ENCODE measurements around the gene TNFSF12.

DNA sequence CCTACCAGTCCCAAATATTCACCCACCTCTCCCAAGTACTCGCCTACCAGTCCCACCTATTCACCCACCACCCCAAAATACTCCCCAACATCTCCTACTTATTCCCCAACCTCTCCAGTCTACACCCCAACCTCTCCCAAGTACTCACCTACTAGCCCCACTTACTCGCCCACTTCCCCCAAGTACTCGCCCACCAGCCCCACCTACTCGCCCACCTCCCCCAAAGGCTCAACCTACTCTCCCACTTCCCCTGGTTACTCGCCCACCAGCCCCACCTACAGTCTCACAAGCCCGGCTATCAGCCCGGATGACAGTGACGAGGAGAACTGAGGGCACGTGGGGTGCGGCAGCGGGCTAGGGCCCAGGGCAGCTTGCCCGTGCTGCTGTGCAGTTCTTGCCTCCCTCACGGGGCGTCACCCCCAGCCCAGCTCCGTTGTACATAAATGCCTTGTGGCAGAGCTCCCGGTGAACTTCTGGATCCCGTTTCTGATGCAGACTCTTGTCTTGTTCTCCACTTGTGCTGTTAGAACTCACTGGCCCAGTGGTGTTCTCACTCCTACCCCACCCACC is 34.9 kb upstream of the TNFSF12 start:
- no peak for TF ChIP-seq POLR2A (IDR thresholded peaks at IDR 0.05)
- TF ChIP-seq, protein P1, sequence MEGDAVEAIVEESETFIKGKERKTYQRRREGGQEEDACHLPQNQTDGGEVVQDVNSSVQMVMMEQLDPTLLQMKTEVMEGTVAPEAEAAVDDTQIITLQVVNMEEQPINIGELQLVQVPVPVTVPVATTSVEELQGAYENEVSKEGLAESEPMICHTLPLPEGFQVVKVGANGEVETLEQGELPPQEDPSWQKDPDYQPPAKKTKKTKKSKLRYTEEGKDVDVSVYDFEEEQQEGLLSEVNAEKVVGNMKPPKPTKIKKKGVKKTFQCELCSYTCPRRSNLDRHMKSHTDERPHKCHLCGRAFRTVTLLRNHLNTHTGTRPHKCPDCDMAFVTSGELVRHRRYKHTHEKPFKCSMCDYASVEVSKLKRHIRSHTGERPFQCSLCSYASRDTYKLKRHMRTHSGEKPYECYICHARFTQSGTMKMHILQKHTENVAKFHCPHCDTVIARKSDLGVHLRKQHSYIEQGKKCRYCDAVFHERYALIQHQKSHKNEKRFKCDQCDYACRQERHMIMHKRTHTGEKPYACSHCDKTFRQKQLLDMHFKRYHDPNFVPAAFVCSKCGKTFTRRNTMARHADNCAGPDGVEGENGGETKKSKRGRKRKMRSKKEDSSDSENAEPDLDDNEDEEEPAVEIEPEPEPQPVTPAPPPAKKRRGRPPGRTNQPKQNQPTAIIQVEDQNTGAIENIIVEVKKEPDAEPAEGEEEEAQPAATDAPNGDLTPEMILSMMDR (IDR thresholded peaks at IDR 0.05) = no peak
